ENCODE measurements around the gene GLCE.
A peak's percentile ranks its signal among the peaks of the same experiment; 100 is the strongest.
"Not testable (repeated sequence)": the region's sequence is repeated elsewhere in the genome, so short reads cannot be mapped to it uniquely, and the experiment has no call there.

Gene GLCE

GRCh38 chr15:69145149-69145693 is 15.2 kb upstream of the GLCE start:
- DNase-seq, result no peak
- no peaks in the 10 kb centered on the region for H3K9me3 Mint-ChIP-seq
- no peak overlapping the region for H3K27ac Mint-ChIP-seq
- no peak overlapping the region for H3K4me3 Mint-ChIP-seq
- peaks cover 45% of the 10 kb centered on the region for H3K27me3 Mint-ChIP-seq
- CTCF ChIA-PET, result no interaction called here
- no peaks in the 10 kb centered on the region for H3K36me3 Mint-ChIP-seq
- no peaks in the 10 kb centered on the region for H3K4me1 Mint-ChIP-seq

DNA sequence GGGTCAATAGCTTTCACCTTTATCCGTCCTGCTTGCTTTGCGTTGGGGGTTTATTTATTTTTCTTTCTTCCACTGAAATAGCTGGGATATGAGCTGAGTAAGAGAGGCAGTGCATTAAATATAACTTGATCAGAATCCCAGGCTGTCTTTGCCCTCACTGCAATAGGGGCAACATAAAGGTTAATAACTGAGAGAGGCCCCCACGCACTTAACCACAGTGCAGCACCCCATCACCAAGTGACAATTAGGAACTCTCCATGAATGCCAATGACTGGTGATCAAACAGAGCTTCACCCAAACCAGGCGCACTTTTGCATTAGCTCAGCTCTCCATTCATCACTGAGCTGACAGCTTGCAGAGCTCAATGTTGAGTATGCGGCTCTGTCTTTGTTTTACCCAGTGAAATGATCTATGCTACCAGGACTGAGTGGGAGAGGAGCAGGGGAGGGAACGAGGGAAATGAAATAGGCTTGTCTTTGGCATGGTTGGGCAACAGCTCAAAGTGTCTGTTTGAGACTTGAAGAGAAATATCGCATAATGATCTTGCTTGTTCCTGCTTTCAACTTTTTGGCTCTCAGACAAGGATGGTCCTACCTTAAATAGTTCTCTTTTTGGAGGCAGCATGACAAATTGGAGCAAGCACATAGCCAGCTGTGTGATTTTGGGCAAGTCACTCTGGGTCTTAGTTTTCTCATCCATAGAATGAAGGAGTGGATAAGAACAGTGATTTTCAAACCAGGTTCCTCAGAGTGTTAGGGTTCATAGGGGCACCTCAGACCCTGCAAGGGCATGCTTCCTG is 14.5 kb upstream of the GLCE start:
- Mint-ChIP-seq H3K27ac (no peak overlapping the region), H3K9me3 (no peaks in the 10 kb centered on the region), H3K4me3 (no peak overlapping the region), H3K27me3 (peaks cover 52% of the 10 kb centered on the region), H3K4me1 (no peaks in the 10 kb centered on the region), H3K36me3 (no peaks in the 10 kb centered on the region)
- CTCF ChIA-PET, result no interaction called here
- DNase-seq, result no peak

GRCh38 chr15:69146724-69147435 is 13.6 kb upstream of the GLCE start:
- Mint-ChIP-seq H3K4me3 (no peak overlapping the region), H3K9me3 (no peaks in the 10 kb centered on the region), H3K27me3 (peaks cover 54% of the 10 kb centered on the region), H3K4me1 (no peaks in the 10 kb centered on the region), H3K36me3 (no peaks in the 10 kb centered on the region), H3K27ac (no peak overlapping the region)
- DNase-seq, result no peak
- CTCF ChIA-PET, result no interaction called here

- Mint-ChIP-seq H3K27me3 (peaks cover 53% of the 10 kb centered on the region), H3K9me3 (no peaks in the 10 kb centered on the region), H3K27ac (no peak overlapping the region), H3K4me1 (no peaks in the 10 kb centered on the region), H3K4me3 (no peak overlapping the region), H3K36me3 (no peaks in the 10 kb centered on the region)
- DNase-seq, result no peak
- CTCF ChIA-PET, result interaction anchor here (1.2 kb wide), 1 partner anchor 9 kb away, joined by 4 read pairs; no protein-coding TSS in a partner anchor
Observed at GRCh38 chr15:69148465-69148864, 12.0 kb upstream of the GLCE start.

DNA sequence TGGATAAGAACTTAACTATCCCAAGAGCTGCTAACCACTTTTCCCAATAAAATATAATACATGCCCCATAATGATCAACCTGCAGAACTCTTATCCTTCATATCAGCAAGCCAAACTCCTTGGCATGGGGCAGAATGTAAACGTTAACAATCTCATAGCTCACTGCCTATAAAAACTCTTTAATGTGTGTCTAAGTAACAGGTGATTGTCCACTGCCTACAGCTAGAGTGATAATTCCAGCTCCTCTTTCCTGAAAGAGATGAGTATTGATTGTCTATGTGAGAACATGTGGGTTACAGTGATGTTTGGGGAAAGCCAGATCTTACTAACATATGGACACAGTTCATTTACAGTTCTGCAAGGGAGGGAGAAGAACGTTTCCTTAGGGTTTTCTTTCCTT is 11.3 kb upstream of the GLCE start:
- Mint-ChIP-seq H3K4me1 (no peaks in the 10 kb centered on the region), H3K27ac (no peak overlapping the region), H3K36me3 (no peaks in the 10 kb centered on the region), H3K27me3 (peaks cover 48% of the 10 kb centered on the region), H3K4me3 (no peak overlapping the region), H3K9me3 (no peaks in the 10 kb centered on the region)
- DNase-seq, result no peak
- CTCF ChIA-PET, result interaction anchor here (1.2 kb wide), 1 partner anchor 10 kb away, joined by 4 read pairs; no protein-coding TSS in a partner anchor

DNA sequence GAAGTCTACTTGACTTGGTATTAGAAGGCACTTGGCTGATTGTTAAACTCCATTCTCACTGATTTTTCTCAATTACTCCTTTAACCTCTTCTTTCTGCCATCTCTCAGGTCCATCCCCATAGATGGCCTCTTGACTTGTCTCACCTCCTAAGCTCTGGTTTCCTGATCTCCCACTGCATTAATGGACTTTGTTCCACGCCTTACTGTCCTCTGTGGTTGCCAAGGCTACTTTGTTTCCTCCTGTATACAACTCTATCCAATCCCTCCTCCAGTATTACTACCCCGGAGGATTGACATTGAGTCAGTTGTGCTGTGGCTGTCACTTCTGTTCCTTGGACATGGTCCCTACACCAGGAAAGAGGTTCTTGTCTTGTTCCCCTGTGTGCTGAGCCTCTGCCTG is 10.6 kb upstream of the GLCE start:
- Mint-ChIP-seq H3K27ac (no peak overlapping the region), H3K27me3 (peaks cover 51% of the 10 kb centered on the region), H3K4me3 (no peak overlapping the region), H3K36me3 (no peaks in the 10 kb centered on the region), H3K9me3 (no peaks in the 10 kb centered on the region), H3K4me1 (no peaks in the 10 kb centered on the region)
- CTCF ChIA-PET, result interaction anchor here (1.2 kb wide), 1 partner anchor 11 kb away, joined by 4 read pairs; no protein-coding TSS in a partner anchor
- DNase-seq, result no peak

DNA sequence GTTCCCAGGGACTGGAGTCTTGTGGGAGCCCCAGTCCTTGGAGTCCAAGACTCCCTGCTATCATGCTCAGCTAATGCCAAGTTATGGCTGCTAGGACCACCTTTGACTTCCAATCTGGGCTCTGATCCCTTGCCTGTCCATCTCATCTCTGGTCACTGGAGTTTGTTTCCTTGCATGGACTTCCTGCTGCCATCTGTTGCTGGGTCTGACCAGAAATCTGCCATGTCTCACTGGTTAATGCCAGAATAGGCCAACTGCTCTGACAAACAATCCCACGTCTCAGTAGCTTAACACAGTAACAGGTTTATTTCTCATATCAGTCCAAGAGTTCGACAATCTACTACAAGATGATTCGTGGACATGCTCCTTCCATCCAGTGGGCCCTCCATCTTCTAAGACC is 10.1 kb upstream of the GLCE start:
- no peaks in the 10 kb centered on the region for H3K36me3 Mint-ChIP-seq
- DNase-seq, result no peak
- no peaks in the 10 kb centered on the region for H3K4me1 Mint-ChIP-seq
- CTCF ChIA-PET, result no interaction called here
- no peak overlapping the region for H3K27ac Mint-ChIP-seq
- H3K4me3 Mint-ChIP-seq, result no peak overlapping the region
- no peaks in the 10 kb centered on the region for H3K9me3 Mint-ChIP-seq
- peaks cover 51% of the 10 kb centered on the region for H3K27me3 Mint-ChIP-seq

GRCh38 chr15:69150841-69151240 is 9.6 kb upstream of the GLCE start:
- Mint-ChIP-seq H3K36me3 (no peaks in the 10 kb centered on the region), H3K27me3 (peaks cover 49% of the 10 kb centered on the region), H3K27ac (no peak overlapping the region), H3K9me3 (no peaks in the 10 kb centered on the region), H3K4me3 (no peak overlapping the region), H3K4me1 (no peaks in the 10 kb centered on the region)
- CTCF ChIA-PET, result no interaction called here
- DNase-seq, result no peak

GRCh38 chr15:69153046-69153445 is 7.4 kb upstream of the GLCE start:
- CTCF ChIA-PET, result no interaction called here
- H3K9me3 Mint-ChIP-seq, result no peaks in the 10 kb centered on the region
- no peaks in the 10 kb centered on the region for H3K36me3 Mint-ChIP-seq
- no peak overlapping the region for H3K27ac Mint-ChIP-seq
- DNase-seq, result no peak
- no peak overlapping the region for H3K4me3 Mint-ChIP-seq
- H3K27me3 Mint-ChIP-seq, result peaks cover 56% of the 10 kb centered on the region
- no peaks in the 10 kb centered on the region for H3K4me1 Mint-ChIP-seq

DNA sequence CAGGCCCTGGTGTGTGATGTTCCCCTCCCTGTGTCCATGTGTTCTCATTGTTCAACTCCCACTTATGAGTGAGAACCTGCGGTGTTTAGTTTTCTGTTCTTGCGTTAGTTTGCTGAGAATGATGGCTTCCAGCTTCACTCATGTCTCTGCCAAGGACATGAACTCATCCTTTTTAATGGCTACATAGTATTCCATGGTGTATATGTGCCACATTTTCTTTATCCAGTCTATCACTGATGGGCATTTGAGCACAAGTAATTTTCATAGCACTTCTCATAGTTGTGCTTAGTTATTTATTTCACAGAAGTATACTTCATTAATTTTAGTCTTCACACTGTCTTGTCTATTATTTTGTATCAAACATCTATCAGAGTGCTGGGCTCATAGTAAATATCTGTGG is 6.8 kb upstream of the GLCE start:
- H3K27ac Mint-ChIP-seq, CTCF ChIA-PET, H3K36me3 Mint-ChIP-seq, H3K4me1 Mint-ChIP-seq, DNase-seq, H3K4me3 Mint-ChIP-seq, H3K9me3 Mint-ChIP-seq: not testable (repeated sequence)
- peaks cover 50% of the 10 kb centered on the region for H3K27me3 Mint-ChIP-seq

DNA sequence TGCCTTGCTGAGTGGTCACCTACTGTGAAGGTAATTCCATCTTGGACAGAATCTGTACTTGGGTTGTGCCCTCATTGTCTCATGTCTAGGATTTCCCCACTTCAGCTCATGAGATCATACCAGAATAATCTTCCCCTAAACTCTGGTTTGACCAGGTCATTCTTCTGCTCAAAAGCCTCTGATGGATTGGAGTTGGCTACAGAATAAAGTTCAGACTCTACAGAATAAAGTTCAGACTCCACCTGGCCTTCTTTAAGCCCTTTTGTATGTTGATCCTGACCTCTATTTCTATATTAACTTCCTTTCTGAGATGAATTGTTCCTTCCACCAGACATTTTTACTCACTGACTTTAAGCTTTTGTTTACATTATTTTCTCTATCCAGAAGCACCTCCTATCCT is 6.4 kb upstream of the GLCE start:
- CTCF ChIA-PET, result no interaction called here
- Mint-ChIP-seq H3K4me3 (no peak overlapping the region), H3K9me3 (no peaks in the 10 kb centered on the region), H3K36me3 (no peaks in the 10 kb centered on the region), H3K4me1 (no peaks in the 10 kb centered on the region), H3K27ac (no peak overlapping the region), H3K27me3 (peaks cover 51% of the 10 kb centered on the region)
- DNase-seq, result no peak

DNA sequence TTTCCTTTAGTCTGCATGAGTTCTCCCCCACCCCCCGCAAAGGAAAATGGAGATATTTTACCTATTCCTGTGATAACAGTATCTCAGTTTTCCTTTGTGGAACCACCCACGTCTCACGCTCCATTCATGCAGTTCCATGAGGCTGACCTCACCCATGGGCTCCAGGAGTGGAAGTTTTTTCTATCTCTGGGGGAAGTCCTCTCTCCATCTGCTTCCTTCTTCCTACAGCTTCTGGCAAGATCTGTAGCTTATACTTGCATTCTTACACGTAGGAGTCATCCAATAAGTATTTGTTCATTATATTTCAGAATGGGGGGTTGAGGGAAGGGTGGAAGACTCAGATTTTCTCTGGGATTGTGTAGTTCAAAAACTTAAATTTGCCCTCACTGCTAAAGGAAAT is 5.8 kb upstream of the GLCE start:
- Mint-ChIP-seq H3K9me3 (no peaks in the 10 kb centered on the region), H3K4me1 (peaks cover under 1% of the 10 kb centered on the region), H3K27me3 (peaks cover 49% of the 10 kb centered on the region), H3K4me3 (no peak overlapping the region), H3K36me3 (no peaks in the 10 kb centered on the region), H3K27ac (no peak overlapping the region)
- DNase-seq, result no peak
- CTCF ChIA-PET, result no interaction called here

- H3K4me1 Mint-ChIP-seq, result peaks cover 10% of the 10 kb centered on the region
- CTCF ChIA-PET, result no interaction called here
- no peaks in the 10 kb centered on the region for H3K9me3 Mint-ChIP-seq
- H3K4me3 Mint-ChIP-seq, result no peak overlapping the region
- peaks cover 46% of the 10 kb centered on the region for H3K27me3 Mint-ChIP-seq
- H3K36me3 Mint-ChIP-seq, result no peaks in the 10 kb centered on the region
- no peak for DNase-seq
- no peak overlapping the region for H3K27ac Mint-ChIP-seq
Observed at GRCh38 chr15:69156736-69157381, 3.6 kb upstream of the GLCE start.

DNA sequence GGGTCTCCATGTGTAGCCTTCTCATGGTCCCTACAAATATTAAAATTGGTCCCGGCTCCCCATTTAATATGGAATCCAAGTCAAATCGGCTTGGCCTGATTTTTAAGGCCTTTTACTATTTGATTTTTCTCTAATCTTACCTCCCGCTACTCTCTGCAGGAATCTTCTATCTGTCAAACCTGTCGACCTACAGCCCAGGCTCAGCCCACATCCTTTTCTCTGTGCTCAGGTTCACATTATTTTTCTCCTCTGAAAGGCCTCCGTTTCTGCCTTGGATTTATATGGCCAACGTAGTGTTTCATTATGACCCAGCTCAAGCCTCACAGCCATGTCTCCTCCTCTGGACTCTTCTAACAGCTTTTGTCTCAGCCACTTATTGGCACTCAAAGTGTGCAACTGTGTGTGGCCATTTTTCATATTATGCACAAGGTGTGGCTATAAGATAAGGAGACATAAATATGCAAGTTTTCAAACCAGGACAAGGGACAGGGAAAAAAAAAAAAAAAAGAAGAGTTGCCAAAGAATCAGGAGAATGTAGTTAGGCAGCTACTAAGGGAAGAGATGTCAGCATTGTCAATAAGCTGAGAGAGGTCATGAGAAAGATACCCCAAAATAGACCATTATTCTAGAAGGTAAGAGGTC is 2.1 kb upstream of the GLCE start:
- H3K4me1 Mint-ChIP-seq, result peaks cover 12% of the 10 kb centered on the region
- H3K9me3 Mint-ChIP-seq, result no peaks in the 10 kb centered on the region
- no peak overlapping the region for H3K27ac Mint-ChIP-seq
- CTCF ChIA-PET, result no interaction called here
- no peaks in the 10 kb centered on the region for H3K36me3 Mint-ChIP-seq
- peak overlapping the region; percentile 8 for H3K4me3 Mint-ChIP-seq
- peaks cover 50% of the 10 kb centered on the region for H3K27me3 Mint-ChIP-seq
- DNase-seq, result no peak
